ENCODE measurements around the gene LYPD6B.

LYPD6B gene

DNA sequence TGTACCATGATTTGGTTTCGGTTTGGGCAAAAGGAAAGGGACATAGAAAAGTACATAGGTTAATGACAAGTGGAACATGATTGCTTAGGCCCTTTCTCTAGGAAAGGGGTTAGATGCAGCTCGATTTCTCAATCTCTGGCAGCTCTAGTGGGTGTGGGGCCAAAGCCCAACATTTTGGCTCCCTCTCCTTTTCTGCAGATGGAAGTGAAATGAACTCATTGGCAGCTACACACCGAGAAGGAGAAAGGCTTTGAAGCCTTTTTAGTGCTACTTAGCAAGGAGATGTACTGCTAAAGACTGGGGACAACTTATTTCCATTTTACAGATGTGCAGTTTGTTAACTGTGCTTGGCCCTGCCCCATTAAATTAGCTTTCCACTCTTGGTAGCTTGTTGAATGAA is 93.8 kb downstream of the LYPD6B start:
- no peak for DNase-seq

GRCh38 chr2:149132901-149133300 is 94.4 kb downstream of the LYPD6B start:
- DNase-seq: no peak

DNA sequence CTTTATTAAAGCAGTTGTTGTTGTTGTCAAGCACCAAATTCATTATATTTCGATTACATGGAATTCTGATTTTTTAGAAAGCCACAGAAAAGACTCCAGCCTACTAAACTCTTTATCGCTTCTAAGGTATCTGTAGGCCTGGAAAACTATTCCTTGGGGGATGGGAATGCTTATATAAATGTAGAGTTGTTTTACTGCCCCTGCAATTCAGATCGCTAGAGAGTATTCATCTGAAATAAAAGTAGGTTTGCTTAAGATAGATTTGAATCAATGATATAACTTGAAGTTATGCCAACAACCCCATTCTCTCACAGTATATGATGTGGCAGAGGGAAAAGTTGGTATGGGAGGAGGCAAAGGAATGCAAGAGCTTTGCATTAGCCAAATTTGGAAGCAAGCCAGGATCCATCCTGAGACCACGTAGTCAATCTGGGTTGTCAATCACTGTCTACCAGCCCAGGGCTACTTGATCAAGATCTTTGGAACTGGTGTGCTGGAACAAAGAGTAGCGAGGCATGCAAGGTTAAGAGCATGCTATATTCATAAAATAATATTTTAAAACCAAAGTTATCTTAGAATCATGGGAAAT is 95.9 kb downstream of the LYPD6B start:
- DNase-seq: no peak

- no peak for DNase-seq
Measured at GRCh38 chr2:149136111-149136510, 97.6 kb downstream of the LYPD6B start.

DNA sequence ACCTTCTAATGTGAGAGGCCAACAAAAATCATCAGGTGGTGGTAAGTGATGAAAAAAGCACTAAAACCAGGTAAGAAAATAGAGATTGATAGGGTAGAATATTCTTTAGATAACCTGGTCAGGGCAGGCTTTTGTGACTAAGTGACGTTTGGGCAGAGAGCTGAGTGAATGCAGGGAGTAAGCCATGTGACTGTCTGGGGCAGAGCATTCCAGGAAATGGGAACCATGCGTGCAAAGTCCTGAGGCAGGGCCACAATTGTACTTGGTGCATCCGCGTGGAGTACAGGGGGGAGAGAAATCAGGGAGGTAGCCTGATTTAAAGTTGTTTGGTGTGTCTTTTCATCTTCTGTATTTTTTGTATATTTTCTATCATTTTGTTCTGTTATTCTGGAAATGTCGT is 102.5 kb downstream of the LYPD6B start:
- no peak for DNase-seq

DNA sequence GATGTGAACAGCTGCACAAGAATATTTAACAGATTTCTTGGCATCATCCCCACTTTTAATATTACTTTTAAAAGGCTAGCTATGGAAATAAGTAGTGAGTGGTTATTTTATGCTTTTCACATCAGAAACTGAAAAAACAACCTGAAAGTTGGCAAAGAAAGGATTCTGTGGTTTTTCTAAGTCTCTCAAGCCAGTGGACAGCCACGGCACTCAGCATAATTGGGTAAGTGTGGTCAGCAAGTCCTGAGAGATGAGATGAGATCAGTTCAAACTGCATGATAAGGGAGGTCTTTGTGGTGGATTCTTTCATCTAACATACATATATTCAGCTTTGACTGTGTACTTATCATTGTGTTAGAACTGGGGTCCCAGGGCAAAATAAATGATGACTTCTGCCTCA is 105.2 kb downstream of the LYPD6B start:
- DNase-seq: no peak

DNA sequence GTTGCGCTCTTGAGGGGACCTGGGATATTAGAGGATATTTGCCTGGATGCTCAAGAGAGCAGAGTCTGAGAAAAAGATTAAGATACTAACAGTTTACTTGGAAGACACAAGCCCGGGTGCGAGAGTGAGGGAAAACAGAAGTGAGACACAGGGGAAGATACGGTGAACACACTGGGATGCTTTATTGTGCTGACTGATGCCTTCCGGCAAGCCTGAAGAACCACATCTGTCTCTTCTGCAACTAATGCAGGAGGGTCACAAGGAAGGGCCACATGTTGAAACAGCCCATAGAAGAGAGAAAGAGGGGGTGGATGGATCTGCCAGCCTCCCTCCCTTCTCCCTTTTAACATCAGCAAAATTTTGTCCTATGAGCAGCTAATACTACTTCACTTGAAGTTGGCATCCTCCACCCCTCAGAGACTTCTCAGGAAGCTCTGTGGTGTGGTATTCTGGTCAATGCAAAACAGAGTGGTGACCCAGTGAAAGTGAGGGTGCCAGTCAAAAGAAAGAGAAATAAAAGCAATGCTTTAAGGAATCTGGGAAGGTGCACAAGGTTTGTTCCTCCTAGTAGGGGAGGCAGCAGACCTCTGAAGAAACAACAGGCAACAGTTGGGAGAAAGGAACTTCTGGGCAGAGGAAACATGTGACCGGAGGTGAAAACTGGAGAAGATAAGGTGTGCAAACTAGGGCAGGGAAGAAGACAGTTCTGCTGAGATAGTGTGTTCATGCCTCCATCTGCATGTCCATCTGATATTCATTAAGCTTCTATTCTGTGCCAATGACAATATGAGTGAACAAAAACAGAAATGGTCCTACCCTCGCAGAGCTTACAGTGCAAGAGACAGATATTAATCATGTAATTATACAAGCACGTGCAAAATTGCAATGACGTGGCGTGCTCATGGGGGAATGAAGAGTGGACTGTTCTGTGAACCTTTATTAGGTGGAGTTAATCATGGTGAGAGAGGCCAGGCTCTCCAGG is 107.1 kb downstream of the LYPD6B start:
- DNase-seq: no peak

DNA sequence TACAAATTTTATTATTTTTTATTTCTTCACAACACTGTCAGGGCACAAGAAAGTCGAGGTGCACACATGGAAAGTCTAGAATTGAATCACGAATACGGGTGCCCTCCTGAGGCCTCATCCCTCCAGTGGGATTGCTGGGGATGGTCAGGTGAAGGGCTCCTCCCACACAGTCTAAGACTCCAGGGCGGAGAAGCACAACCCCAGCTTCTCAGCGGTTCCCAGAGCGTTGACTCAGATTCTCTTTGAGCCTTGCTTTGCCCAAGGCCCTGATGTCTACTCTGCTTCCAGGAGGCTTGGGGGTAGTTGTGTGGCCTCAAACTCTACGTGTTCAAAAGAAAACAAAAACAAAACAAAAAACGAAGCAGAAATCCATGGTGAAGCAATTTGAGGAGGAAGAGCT is 108.4 kb downstream of the LYPD6B start:
- no peak for DNase-seq

DNA sequence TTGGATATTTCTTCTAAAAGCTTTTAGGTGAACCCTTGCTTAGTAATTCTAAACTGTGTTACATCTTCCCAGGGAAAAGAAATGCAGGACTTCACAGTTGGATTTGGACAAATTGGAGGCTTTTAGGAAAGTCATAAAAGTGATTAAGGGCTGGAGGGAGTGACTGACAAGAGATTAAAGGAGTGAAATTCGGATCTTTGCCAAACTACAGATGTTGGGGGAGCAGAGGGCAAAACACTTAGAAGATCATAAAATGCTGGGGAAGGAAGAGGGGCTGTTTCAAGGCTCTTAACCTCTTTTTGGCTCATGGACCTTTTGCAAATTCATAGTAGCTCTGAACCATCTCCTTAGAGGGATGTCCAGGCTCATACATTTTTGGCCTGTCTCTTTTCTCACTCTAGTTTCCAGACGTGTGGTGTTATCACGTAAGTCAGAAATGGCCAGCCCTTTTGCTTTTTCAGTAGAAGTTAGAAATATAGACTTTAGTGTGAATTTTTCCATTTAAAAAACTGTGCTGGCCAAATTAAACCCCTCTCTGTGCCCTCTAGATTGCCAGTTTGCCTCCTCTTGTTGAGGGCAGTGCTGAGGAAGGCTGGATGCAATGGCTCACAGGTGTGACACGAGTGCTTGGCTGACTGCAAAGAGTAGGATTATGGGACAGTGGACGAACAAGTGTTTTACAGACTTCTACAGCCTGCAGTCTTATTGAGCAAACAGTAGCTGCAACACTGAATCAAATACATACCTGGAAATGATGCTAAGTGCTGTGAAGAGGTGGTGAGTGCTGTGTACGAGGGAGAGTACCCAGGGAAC is 109.9 kb downstream of the LYPD6B start:
- no peak for DNase-seq

DNA sequence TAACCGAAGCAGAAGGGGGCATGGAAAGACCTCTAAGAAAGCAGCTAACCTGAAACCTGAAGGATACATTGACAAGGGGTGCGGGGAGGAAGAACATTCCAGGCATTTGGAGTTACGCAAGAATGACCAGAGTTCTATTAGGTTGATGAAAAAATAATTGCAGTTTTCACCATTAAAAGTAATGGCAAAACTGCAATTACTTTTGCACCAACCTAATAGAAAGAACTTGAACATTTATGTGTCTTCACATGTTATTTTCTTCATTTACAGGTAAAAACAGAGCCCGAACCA is 110.5 kb downstream of the LYPD6B start:
- no peak for DNase-seq

- no peak for DNase-seq
Measured at GRCh38 chr2:149152469-149152953, 114.0 kb downstream of the LYPD6B start.

DNA sequence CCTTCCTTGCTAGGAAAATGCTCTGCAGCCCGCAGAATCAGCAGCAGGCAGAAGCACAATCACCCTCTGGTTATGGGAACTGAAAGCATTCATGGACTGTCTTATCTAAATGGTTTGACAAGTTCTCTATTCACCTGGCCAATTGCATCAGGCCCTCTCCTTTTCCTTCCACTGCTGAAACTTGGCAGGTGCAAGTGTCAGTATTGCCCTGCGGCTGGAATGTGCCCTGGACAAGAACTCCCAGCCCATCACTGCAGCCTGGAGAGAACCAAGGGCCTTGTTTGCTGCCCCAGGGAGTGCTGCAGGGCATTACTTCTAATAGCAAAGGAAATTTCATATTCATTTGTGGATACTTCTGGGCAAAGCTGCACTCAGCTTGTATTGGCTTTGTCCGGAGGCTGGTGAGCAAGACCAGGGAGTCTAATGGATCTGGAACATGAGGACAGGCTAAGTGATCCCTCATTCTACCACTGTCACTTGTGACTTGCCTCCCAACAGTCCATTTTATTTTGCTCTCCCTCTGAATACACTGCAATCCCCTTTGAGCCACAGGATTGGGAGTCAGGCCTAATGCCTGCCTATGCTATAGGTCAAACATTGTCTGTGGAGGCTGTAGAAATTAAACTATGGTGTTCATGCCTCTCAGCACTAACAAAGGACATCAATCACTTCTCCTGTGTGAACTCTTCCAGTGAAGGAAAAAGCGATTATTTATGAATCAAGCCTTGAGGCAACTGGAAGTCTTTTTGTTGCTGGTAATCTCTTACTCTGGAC is 116.9 kb downstream of the LYPD6B start:
- no peak for DNase-seq

GRCh38 chr2:149155988-149156387 is 117.5 kb downstream of the LYPD6B start:
- DNase-seq: no peak

DNA sequence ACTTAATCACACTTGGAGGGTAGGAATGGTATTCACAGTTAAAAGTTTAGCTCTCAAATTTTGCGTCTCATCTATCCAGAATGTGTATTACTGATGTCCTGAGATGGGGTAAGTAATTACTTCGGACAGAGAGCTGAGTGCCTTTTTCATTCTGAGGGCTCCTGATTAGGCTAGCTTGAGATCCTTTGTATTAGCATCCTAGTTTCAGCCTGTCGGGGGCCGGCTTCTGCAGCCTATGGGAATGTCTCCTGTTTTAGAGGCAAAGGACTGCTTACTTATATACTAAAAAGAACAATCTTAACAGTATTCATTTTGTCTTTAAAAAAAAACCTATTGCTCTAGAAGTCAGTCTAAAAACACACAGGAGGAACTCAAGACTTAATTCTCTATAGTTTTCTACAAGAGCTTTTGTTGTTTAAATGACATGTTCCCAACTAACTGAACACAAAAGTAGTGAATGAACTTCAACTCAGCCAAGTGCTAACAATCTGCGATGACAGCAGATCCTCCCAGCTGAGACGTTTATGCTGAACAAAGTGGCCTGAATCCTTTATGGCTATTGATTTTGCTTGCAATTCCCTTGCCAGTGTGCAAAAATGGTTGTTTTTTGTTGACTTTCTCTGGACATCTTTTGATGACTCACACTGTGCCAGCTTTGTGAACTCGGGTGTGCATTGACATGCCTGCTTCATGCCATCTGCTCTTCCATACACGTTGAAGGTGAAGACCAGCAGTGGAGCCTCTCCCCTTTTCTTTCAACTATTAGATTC is 118.7 kb downstream of the LYPD6B start:
- no peak for DNase-seq

DNA sequence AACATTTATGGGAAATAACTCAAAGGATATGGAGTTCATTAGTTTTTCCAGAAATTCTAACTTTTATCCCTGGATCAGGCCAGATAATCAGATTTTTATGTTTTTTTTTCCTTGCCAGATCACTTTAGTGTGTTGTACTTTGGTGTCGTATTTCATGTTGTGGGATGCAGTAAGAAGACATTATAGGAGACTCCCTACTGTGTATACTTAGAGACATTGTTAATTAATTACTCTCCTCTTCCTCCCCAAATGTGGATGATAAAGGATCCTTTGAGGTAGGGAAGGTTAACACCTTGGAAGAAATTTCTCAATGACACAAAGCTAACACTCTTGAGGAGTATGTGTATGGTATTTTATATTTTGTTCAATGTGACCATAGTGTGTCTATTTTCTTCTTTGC is 120.5 kb downstream of the LYPD6B start:
- DNase-seq: no peak

DNA sequence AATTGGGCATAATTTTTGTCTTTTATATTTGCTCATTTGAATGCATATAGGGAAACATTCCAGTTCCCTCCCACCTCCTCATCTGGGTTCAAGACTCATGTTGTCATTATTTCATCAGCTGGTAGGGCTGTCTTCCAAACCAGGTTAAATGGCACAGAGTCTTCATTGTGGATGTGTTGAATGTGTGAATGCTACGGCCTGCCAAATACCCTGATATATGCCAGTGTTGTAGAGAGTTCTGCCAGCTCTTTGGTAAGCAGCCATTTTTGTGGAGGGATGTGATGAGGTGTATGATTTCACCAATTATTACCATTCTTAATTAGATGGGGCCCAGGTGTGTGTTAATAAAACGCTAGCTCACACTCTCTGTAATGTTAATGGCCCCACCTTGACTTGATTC is 121.7 kb downstream of the LYPD6B start:
- DNase-seq: no peak

DNA sequence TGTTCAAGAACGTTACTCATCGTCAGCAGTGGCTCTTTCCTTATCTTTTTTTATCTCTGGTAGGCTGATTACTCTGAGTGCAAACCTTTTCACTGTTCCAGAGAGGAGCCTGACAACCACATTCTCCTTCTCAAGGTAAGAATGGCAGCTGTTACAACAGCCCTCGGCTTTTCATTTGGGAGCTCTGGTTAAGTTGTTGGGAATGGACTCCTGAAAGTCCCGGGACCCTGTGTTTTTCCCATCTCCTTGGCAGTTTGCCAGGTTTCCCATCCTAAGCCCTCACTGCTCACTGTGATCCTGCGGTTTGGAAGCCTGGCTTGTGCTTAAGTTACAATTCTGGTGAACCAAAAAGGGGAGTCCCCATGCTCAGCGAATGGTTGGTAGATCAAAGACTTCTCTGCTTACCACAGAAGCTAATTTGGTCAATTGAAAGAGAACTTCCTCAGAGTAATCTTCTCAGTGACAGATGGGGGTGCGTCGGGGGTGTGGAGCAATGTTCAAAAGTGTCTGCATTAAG is 122.3 kb downstream of the LYPD6B start:
- no peak for DNase-seq

GRCh38 chr2:149161481-149162225 is 123.2 kb downstream of the LYPD6B start:
- DNase-seq: no peak

DNA sequence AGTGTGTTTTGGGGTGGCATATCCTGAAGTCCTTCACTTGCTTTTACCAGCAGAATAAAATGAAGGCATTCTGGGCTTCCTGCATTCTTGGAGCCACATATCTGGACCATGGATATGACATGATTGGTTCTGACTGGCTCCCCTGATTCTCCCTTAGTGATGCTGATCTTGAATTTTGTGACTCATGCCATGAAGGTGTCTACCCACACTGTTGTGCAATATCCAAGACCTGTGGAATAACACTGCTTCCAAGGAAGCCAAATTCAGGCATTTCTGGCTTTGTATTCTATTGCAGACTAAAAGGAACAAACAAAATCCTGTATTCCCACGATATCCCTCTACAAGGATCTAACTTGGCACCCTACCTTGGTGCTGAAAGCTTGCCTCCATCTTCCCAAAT is 125.8 kb downstream of the LYPD6B start:
- DNase-seq: no peak

- DNase-seq: no peak
Measured at GRCh38 chr2:149164827-149165226, 126.3 kb downstream of the LYPD6B start.

Data from NCI-H187 treated with DMSO at 0.1 percent for 48 hours (cell line).